ENCODE data around the gene COQ8A. TPM values are rescaled to one million over a fixed set of nuclear protein-coding genes. Genes with fewer than 3 reads are reported as not detected.

The COQ8A gene
- total RNA-seq, 4 donors from 2014 or later: 53.2 to 94.0 (median 80.8) TPM

- peak; percentile 0 for ATAC-seq
These were observed 1.1 kb upstream of the COQ8A start for GRCh38 chr1:226938903-226939437.

DNA sequence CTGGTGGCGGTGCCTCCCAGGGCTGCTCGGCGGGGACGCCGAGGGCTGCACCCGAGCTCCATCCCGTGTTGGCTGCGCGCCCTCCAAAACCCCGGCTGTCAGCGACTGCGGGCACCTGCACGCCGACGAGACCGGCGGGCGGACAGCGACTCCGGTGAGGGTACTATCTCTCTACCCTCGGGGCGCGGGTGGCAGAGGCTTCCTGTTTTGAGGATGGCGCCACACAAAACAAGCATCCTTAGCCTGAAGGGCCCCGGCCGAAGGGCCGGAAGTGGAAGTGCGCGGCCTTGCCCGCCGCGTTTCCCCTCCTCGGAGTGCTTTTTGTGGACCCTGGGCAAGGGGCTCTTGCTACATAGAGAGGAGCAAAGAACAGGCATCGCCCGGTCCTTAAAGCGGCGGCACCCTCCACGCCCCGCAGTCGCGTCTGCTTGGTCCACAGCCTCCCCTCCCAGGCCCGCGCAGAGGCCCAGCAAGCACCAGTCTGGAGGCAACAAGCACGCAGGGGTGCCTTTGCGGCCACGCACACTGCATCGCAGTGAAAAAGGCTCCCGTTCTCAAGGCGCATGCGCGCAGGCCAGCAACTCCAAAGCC, 561 bp upstream of the COQ8A start:
- Histone ChIP-seq H3K36me3 (no peaks in the 10 kb centered on the region), H3K4me1 (peaks cover 6 to 54% (median 27%) of the 10 kb centered on the region in 3 donors), H3K27ac (peak overlapping the region; percentile 96 to 99 (median 98)), H3K9me3 (peaks cover 0 to 9% (median 0%) of the 10 kb centered on the region in 3 donors), H3K27me3 (no peaks in the 10 kb centered on the region), H3K4me3 (peak overlapping the region; percentile 59 to 74)
- peak; percentile 42 for ATAC-seq
- no CpG with 5 or more reads among the region's 51 CpGs for WGBS, 2 donors (ENCODE audit: low coverage in 1 of 2)
- TF ChIP-seq EP300 (IDR thresholded peaks at IDR 0.05) (no peak), POLR2AphosphoS5 (IDR thresholded peaks at IDR 0.05) (peak; percentile 98), POLR2A (IDR thresholded peaks at IDR 0.05) (peak; percentile 93 to 97)
- TF ChIP-seq, protein P1, sequence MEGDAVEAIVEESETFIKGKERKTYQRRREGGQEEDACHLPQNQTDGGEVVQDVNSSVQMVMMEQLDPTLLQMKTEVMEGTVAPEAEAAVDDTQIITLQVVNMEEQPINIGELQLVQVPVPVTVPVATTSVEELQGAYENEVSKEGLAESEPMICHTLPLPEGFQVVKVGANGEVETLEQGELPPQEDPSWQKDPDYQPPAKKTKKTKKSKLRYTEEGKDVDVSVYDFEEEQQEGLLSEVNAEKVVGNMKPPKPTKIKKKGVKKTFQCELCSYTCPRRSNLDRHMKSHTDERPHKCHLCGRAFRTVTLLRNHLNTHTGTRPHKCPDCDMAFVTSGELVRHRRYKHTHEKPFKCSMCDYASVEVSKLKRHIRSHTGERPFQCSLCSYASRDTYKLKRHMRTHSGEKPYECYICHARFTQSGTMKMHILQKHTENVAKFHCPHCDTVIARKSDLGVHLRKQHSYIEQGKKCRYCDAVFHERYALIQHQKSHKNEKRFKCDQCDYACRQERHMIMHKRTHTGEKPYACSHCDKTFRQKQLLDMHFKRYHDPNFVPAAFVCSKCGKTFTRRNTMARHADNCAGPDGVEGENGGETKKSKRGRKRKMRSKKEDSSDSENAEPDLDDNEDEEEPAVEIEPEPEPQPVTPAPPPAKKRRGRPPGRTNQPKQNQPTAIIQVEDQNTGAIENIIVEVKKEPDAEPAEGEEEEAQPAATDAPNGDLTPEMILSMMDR (IDR thresholded peaks at IDR 0.05): no peak

More at GRCh38 chr1:226938903-226939437, 1.1 kb upstream of the COQ8A start:
- peak overlapping the region; percentile 59 to 74 for H3K4me3 ChIP-seq
- peaks cover 0 to 11% (median 0%) of the 10 kb centered on the region in 3 donors for H3K9me3 ChIP-seq
- H3K4me1 ChIP-seq: peaks cover 6 to 48% (median 27%) of the 10 kb centered on the region in 3 donors
- peak overlapping the region; percentile 96 to 99 (median 98) for H3K27ac ChIP-seq
- H3K27me3 ChIP-seq: no peaks in the 10 kb centered on the region
- TF ChIP-seq EP300 (IDR thresholded peaks at IDR 0.05) (no peak), POLR2AphosphoS5 (IDR thresholded peaks at IDR 0.05) (peak; percentile 22)
- 3 to 30% methylated on average over 5 to 11 of the region's 12 CpGs for WGBS, 2 donors (ENCODE audit: low coverage in 1 of 2)
- no peaks in the 10 kb centered on the region for H3K36me3 ChIP-seq

GRCh38 chr1:226940806-226941067, 643 bp downstream of the COQ8A start:
- H3K27me3 ChIP-seq: no peaks in the 10 kb centered on the region
- H3K4me3 ChIP-seq: peak overlapping the region; percentile 51 to 74
- H3K4me1 ChIP-seq: peaks cover 6 to 66% (median 38%) of the 10 kb centered on the region in 3 donors
- no peak for ATAC-seq
- 40 to 65% methylated on average over 2 to 4 of the region's 6 CpGs for WGBS, 2 donors (ENCODE audit: low coverage in 1 of 2)
- TF ChIP-seq, protein P1 (IDR thresholded peaks at IDR 0.05): no peak
- TF ChIP-seq POLR2AphosphoS5 (IDR thresholded peaks at IDR 0.05): no peak
- TF ChIP-seq POLR2A (IDR thresholded peaks at IDR 0.05): no peak
- TF ChIP-seq EP300 (IDR thresholded peaks at IDR 0.05): no peak
- H3K36me3 ChIP-seq: no peaks in the 10 kb centered on the region
- no peaks in the 10 kb centered on the region for H3K9me3 ChIP-seq
- H3K27ac ChIP-seq: peak overlapping the region in 2 of 4 donors; percentile 96 to 99

- 32 to 72% methylated on average over 2 to 3 of the region's 3 CpGs for WGBS, 2 donors (ENCODE audit: low coverage in 1 of 2)
- peak overlapping the region in 2 of 4 donors; percentile 40 to 55 for H3K27ac ChIP-seq
- no peak for ATAC-seq
- peaks cover 6 to 81% (median 44%) of the 10 kb centered on the region in 3 donors for H3K4me1 ChIP-seq
- TF ChIP-seq POLR2A (IDR thresholded peaks at IDR 0.05): no peak
- TF ChIP-seq, protein P1 (IDR thresholded peaks at IDR 0.05): no peak
- TF ChIP-seq POLR2AphosphoS5 (IDR thresholded peaks at IDR 0.05): no peak
- TF ChIP-seq EP300 (IDR thresholded peaks at IDR 0.05): no peak
- no peaks in the 10 kb centered on the region for H3K9me3 ChIP-seq
- H3K36me3 ChIP-seq: no peaks in the 10 kb centered on the region
- no peaks in the 10 kb centered on the region for H3K27me3 ChIP-seq
- H3K4me3 ChIP-seq: peak overlapping the region in 1 of 2 donors; percentile 74
These were observed 2.3 kb downstream of the COQ8A start for GRCh38 chr1:226942392-226942791.

GRCh38 chr1:226943156-226943555, 3.1 kb downstream of the COQ8A start:
- Histone ChIP-seq H3K36me3 (no peaks in the 10 kb centered on the region), H3K4me3 (no peak overlapping the region), H3K27me3 (no peaks in the 10 kb centered on the region), H3K9me3 (peaks cover 0 to 4% (median 0%) of the 10 kb centered on the region in 3 donors), H3K4me1 (peaks cover 6 to 76% (median 44%) of the 10 kb centered on the region in 3 donors), H3K27ac (peak overlapping the region in 2 of 4 donors; percentile 6 to 40)
- WGBS, 2 donors (ENCODE audit: low coverage in 1 of 2): 0 to 53% methylated on average over 1 to 5 of the region's 5 CpGs
- no peak for ATAC-seq
- TF ChIP-seq POLR2A (IDR thresholded peaks at IDR 0.05): no peak
- TF ChIP-seq, protein P1 (IDR thresholded peaks at IDR 0.05): no peak
- no peak for TF ChIP-seq POLR2AphosphoS5 (IDR thresholded peaks at IDR 0.05)
- no peak for TF ChIP-seq EP300 (IDR thresholded peaks at IDR 0.05)

Measured in gastroesophageal sphincter (tissue), 4 donors.